GOT3 (cell line): ENCODE measurements around the gene RAI1.

Source experiments
- DNase-seq: peaks from one replicate; lab custom pipeline; 2025; ENCODE audit warnings: mixed read lengths; lab: John Stamatoyannopoulos, UW

Gene RAI1

DNA sequence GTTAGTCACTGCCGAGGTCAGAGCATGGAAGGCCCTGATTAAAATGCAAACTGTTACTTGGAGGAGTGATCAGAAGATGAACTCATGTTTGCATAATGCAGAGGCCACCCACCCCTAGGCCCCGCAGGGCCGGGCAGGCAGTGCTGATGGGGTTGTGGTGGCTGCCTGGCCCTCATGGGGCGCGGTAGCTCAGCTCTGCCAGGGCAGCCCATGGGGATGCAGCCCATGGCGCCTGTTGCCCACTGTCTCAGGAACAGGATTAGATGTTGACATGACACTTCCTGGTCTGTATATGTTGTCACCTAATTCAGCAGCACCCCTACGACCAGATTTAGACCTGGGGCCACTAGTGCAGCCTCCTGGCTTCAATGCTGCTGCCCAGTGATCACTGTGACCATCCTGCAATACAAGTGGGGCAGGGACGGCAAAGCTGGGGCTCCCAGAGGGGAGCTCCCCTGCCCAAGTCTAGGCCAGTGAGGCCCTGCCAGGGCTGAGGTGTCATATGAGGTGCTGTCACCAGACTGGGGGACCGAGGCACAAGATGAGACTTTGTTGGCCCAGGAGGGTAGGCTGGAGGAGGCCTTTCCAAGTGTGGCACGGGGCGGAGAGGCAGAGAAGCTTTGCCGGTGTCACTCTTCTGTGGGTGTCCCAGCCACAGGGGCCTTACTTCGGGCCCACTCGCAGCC lies 49.1 kb downstream of the RAI1 start:
- no peak for DNase-seq

GRCh38 chr17:17732444-17732843 lies 51.2 kb downstream of the RAI1 start:
- no peak for DNase-seq

DNA sequence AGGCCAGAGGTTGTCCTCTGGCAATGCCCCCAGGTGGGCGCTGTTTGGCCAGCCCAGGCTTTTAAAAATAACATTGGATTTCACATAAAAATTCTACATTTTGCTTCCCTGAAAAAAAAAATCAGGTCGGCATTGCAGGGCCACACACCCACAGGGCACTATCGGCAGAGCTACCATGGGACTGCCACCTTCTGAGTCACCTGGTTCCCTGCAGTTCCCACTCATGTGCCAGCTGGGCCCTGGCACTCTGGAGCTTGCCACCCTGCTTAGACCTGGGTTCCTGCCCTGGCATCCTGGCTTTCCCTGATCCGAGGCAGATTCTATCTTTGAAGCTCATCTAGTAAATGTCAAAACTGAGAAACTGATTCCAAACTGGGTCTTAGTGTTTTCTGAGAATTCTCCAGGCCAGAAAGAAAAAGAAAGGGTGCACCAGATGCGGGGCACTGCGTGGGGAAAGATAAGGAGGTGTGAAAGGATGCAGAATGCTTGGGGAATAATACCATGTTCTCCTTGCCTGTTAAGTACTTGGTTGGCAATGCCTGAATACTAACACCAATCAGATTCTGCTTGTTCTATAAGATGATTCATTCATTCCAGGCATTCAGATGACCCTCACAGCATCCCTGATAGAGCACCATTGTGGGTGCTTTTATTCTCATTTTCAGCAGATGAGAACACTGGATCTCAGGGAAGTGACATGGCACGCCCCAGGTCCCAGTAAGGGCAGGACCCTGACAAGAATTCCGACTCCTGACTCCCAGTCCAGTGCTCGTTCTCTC lies 51.8 kb downstream of the RAI1 start:
- no peak for DNase-seq

DNA sequence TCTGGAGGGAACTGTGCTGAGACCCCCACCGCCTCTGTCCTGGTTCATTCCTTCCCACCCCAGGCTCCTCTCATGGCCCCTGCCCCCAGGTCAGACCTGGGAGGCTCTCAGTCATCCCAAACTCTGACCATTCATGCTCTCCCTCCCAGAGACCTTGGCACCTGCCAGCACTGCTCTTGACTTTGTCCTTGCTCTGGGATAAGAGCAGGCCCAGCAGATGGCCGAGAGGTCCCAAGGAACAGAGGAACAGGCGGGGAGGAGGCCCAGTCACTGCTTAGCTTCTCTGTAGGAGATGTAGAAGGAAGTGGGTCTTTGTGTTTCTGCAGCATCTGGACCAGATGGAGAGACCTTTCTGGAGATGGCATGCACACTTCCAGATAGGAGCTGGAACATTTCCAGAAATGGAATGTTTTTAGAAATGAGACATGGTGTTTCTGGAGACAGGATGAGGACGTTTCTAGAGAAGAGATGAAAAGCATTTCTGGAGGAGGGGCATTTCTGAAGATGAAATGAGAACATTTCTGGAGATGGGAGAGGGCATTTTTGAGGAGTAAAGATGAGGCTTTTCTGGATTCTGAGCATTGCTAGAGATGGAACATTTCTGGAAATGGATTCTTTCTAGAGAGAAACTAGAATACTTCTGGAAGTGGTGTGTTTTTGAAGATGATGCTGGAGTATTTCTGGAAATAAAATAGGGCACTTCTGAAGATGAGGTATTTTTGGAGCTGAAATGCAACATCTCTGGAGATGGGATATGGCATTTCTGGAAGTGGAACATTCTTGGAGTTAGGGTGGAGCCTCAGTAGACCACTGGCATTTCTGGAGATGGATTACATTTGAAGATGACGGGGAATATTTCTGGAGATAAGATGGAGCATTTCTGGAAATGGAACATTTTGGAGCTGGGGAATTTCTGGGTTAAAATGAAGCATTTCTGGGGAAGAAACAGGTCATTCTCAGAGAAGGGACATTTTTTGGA lies 55.2 kb downstream of the RAI1 start:
- no peak for DNase-seq

DNA sequence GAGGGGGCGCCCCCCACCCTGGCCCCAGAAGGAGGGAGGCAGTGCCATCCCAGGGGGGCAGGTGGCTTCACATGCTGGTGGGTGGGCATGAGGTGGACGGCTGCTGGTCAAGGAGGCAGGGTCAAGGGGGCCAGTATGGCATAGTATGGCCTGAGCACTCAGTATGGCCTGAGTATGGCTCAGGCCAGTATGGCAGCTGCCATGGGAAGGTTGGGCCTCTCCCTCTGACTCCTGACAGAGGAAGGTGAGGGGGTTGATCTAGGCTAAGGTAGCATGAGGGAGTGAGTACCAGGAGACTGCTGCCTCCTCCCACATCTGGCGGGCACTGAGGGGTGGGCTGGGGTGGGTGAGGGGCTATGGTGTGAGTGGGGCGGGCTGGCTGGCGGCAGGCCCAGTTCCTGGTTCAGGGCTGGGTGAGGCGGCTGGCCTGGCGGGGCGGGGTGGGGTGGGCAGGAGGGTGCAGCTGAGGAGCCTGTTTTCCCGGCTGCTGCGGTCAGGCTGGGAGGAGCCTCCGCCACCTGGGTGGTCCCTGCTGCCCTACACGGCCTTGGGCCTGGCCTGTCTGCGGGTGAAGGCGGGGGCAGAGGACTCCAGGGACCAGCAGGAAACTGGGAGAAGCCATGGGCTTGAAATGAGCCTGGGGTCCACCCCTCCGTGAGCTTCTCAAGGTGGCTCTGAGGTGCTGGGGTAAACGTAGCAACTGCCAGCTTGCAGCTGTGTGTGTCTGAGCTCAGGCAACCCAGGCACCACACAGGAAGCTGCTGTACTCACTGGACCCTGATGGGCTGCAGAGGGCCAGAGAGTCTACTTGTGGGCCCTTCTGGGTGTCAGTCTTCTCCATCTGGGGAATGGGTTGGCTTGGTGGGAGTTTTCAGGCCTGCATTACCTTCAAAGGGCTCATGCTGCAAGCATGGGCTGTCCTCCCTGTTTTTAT lies 57.0 kb downstream of the RAI1 start:
- no peak for DNase-seq

GRCh38 chr17:17738901-17739300 lies 57.6 kb downstream of the RAI1 start:
- no peak for DNase-seq

- no peak for DNase-seq
These were observed 58.3 kb downstream of the RAI1 start for GRCh38 chr17:17739388-17740066.

DNA sequence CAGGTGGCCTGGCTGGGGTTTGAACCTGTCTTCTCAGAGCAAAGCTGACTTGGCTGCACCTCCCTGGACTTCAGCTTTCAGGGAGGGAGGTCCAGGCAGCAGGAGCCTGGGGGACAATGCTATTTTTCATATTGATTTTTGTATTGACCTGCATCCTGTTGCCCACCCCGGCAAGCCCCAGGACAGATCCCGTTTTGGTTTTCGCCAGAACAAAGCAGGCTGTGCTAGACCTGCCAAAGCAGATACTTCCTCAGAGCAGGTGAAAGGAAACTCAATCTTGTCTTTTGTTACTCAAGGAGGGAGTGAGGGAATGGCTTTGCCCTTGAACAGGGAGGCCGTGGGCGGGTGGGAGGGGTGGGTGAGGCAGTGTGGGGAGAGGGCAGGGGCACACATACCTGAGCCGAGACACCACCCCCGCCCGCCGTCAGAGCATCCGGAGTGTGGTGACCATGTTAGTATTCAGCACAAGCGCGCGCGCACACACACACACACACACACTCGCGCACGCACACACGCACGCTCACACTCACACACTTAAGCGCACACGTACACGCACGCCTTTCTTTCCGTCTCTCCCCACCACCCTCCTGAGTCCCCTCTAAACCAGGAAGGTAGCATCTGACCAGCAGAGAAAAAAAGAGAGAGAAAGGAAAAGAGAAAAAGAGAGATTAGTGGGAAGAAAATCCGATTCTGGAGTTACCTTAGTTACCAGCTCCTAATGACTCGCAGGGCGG lies 59.5 kb downstream of the RAI1 start:
- no peak for DNase-seq

DNA sequence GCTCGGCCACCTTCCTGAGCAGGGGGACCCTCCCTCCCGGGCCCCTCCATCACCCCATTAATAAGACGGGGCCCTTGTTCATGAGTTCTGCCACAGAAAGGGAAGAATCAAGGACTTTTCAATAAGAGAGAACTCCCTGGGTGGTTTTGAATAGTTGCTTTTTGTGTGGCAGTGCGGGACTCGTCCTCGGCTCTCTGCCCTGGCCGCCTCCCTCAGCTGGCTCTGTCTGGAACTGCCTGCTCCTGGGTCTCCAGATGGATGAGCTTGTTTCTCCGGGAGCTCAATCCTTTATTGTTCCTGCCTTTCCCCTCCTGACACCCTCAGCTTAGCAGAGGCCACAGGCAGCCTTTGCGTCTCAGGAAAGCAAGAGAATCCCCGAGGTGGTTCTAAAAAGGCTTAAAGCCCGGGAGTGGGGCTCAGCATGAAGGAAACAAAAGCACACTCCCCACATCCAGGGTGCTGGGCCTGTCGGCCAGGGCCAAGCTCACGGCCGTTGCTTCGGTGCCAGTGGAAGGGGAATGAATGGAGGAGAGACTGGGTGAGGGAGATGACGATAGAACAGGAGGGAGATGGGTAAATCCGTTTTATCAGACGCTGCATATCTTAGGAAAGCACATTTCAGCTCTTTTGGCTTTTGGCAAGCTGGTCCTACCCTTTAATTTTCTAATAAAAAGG lies 60.2 kb downstream of the RAI1 start:
- no peak for DNase-seq

DNA sequence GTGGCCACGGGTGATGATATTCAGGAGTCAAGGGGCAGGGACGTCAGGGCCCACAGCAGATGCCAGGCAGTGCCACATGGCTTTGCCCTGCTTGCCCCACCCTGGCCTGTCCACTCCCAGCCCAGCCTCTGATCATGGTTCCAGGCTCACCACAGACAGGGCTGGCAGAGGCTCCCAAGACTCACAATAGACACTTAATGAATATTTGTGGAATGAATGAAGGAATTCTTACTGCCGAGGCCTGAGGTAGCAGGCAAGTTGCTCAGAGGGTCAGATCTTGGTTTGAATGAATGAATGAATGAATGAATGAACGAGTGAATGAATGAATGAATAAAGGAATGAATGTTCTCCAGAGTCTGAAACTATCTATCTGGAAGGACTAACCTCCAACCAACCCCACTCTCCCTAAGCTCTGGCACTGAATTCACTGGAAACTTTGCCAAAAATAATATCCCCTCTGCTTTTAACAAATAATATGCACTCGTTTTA lies 60.9 kb downstream of the RAI1 start:
- no peak for DNase-seq

DNA sequence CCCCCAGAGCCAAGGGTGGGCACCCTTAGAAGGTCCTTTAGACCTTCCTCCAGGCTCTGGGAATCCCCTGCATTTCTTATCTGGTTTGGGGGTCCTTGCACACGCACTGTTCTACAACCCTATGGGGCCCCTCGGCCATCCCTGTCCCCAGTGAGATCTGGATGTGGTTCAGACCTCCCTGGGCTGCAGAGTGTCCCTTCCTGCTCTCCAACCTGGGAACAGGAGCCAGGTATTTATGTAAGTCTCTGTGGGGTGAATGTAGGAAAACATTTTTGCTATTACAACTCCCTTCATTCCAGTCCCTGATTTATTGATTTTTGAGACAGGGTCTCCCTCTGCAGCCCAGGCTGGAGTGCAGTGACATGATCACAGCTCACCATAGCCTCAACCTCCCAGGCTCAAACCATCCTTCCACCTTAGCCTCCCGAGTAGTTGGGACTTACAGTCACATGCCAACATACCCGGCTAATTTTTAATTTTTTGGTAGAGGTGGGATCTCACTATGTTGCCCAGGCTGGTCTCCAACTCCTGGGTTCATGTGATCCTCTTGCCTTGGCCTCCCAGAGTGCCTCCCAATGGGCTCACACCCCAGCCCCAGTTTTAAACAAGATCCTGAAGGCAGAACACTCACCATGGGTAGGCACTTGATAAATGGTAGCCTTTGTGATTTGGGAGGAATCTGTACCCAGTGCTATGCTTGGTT lies 61.6 kb downstream of the RAI1 start:
- DNase-seq: no peak

- DNase-seq: no peak
These were observed 62.3 kb downstream of the RAI1 start for GRCh38 chr17:17743391-17744112.

DNA sequence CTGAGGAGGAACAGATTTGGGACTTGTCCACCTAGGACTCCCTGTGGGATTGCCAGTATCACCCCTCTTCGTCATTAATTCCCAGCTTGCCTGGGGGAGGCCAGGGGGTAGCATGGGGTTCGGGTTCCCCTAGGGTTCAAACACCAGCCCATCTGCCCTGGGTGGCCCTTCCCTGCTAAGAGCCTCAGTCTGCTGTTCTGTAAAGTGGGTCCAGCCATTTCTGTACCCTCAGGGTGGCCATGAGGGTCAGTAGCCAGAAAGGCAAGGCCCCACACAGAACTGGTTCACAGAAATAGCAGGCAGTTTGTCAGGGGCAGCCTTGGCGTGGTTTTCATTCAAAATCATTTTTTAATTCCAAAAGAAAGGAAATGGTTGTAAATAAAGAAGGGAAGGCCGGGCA lies 62.9 kb downstream of the RAI1 start:
- no peak for DNase-seq

- DNase-seq: no peak
These were observed 64.5 kb downstream of the RAI1 start for GRCh38 chr17:17745476-17746455.

GRCh38 chr17:17748179-17748578 lies 66.9 kb downstream of the RAI1 start:
- DNase-seq: no peak

- DNase-seq: no peak
These were observed 67.3 kb downstream of the RAI1 start for GRCh38 chr17:17748604-17749003.
